HEK293 (cell line): ENCODE results near the gene ADRA2B.

ENCODE experiments used
- CTCF ChIP-seq: fragments of 450-650 bp; formaldehyde crosslinking; IDR thresholded peaks from 2 replicates; pipeline ENCODE4 v1.5.1; 2016; ENCODE audit warnings: missing biosample characterization, missing genetic modification characterization
- PATZ1 ChIP-seq: fragments of 450-650 bp; formaldehyde crosslinking; IDR thresholded peaks from 2 replicates; pipeline ENCODE4 v1.5.1; 2016; ENCODE audit warnings: missing biosample characterization, missing genetic modification characterization
- YY1 ChIP-seq: fragments of 450-650 bp; formaldehyde crosslinking; IDR thresholded peaks from 2 replicates; pipeline ENCODE4 v1.5.1; 2018; ENCODE audit warnings: missing biosample characterization, missing genetic modification characterization
- ZNF223 ChIP-seq: fragments of 450-650 bp; formaldehyde crosslinking; IDR thresholded peaks from 2 replicates; pipeline ENCODE4 v1.5.1; 2016; ENCODE audit warnings: missing biosample characterization, missing genetic modification characterization
- TF ChIP-seq, protein P1 (sequence below): fragments of 450-650 bp; IDR thresholded peaks from 2 replicates; pipeline ENCODE4 v1.5.1; 2018; ENCODE audit warnings: missing biosample characterization, missing genetic modification characterization

DNA sequence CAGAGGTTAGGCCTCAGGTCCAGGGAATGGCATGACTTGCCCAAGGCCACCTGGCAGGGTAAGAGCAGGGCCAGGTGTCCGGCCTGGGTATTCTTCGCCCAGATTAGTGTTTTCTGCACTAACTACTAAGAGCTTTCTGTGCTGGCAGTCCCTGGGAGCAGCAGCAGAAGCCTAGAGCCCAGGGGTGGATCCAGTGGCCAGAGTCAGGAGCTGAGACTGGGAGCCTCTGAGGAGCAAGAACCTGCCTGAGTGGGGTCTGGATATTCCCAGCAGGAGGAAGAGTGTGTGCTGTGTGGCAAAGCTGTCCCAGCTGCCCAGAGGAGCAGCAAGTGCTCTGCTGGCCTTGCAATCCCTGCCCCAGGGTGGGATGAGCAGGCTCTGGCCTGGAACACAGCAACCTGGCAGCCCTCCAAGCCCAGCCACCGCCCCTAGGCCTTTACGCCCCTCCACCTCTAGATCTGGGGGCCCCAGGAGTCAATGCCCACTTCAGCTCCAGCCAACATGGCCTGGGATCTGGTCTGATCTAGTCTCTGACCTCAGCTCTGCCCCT lies 50.9 kb downstream of the ADRA2B start:
- TF ChIP-seq CTCF (tag by site-specific recombination) = no peak
- TF ChIP-seq ZNF223 (tag by site-specific recombination) = no peak
- no peak for TF ChIP-seq YY1 (tag by site-specific recombination)
- TF ChIP-seq, protein P1, sequence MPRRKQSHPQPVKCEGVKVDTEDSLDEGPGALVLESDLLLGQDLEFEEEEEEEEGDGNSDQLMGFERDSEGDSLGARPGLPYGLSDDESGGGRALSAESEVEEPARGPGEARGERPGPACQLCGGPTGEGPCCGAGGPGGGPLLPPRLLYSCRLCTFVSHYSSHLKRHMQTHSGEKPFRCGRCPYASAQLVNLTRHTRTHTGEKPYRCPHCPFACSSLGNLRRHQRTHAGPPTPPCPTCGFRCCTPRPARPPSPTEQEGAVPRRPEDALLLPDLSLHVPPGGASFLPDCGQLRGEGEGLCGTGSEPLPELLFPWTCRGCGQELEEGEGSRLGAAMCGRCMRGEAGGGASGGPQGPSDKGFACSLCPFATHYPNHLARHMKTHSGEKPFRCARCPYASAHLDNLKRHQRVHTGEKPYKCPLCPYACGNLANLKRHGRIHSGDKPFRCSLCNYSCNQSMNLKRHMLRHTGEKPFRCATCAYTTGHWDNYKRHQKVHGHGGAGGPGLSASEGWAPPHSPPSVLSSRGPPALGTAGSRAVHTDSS (tag by site-specific recombination) = no peak
- TF ChIP-seq PATZ1 = no peak
